HepG2 (cell line): ENCODE measurements around the gene KIF13A. TPM values are rescaled to one million over a fixed set of nuclear protein-coding genes. Genes with fewer than 3 reads are reported as not detected.

Experiments
- ATM ChIP-seq: fragments of 450-650 bp; IDR thresholded peaks from 2 replicates; pipeline ENCODE4 v1.7.1; 2017; ENCODE audit warnings: mild to moderate bottlenecking, borderline replicate concordance
- CHD4 ChIP-seq: fragments of 200-600 bp; sonication (generic); IDR thresholded peaks from 2 replicates; pipeline ENCODE4 v1.7.0; 2017; ENCODE audit warnings: mild to moderate bottlenecking, low read length, borderline replicate concordance
- EZH2 ChIP-seq: conservative IDR thresholded peaks from 2 replicates; pipeline ENCODE4 v1.6.1; 2012; ENCODE audit warnings: mild to moderate bottlenecking, low read depth, low read length, moderate library complexity
- MIER2 ChIP-seq: IDR thresholded peaks from 2 replicates; pipeline ENCODE4 v1.6.1; 2016; ENCODE audit warnings: missing biosample characterization, missing genetic modification reagents
- NONO ChIP-seq, 2 experiments: fragments of 450-650 bp in 1 of 2; sonication (generic) in 1 of 2; formaldehyde crosslinking in 1 of 2; IDR thresholded peaks in 1 of 2; conservative IDR thresholded peaks in 1 of 2; 2 replicates each; pipeline versions ENCODE4 v1.6.1 to v1.8.0; 2017 to 2022; ENCODE audit warnings: mild to moderate bottlenecking in 1 of 2, missing genetic modification reagents in 1 of 2, moderate library complexity in 1 of 2
- NR2C2 ChIP-seq: sonication (generic); formaldehyde crosslinking; IDR thresholded peaks from 2 replicates; pipeline ENCODE4 v1.4.0; 2020; ENCODE audit warnings: missing genetic modification reagents, mild to moderate bottlenecking, moderate library complexity, borderline replicate concordance
- PAX8 ChIP-seq: sonication (generic); formaldehyde crosslinking; IDR thresholded peaks from 2 replicates; pipeline ENCODE4 v1.8.0; 2022; ENCODE audit warnings: mild to moderate bottlenecking, missing genetic modification reagents, borderline replicate concordance
- SP1 ChIP-seq, 2 experiments: fragments of 450-650 bp in 1 of 2; sonication (generic) in 1 of 2; formaldehyde crosslinking in 1 of 2; IDR thresholded peaks; 2 replicates each; pipeline versions ENCODE4 v1.4.0 to v1.6.1; 2016 to 2020; ENCODE audit warnings: missing genetic modification reagents in 1 of 2
- TRIM24 ChIP-seq: sonication (generic); formaldehyde crosslinking; IDR thresholded peaks from 2 replicates; pipeline ENCODE4 v1.8.0; 2022; ENCODE audit warnings: mild to moderate bottlenecking, missing genetic modification reagents
- ZNF180 ChIP-seq: sonication (generic); formaldehyde crosslinking; IDR thresholded peaks from 2 replicates; pipeline ENCODE4 v1.4.0; 2020; ENCODE audit warnings: low read depth, missing genetic modification reagents, borderline replicate concordance
- ZNF235 ChIP-seq: sonication (generic); formaldehyde crosslinking; IDR thresholded peaks from 2 replicates; pipeline ENCODE4 v1.8.1; 2023; ENCODE audit warnings: mild to moderate bottlenecking, missing genetic modification reagents, borderline replicate concordance
- polyA plus RNA-seq, 8 experiments: library from polyadenylated mRNA; depleted of rRNA in 3 of 8; stranded (reverse) in 7 of 8; unstranded in 1 of 8; fragments of >200 nt; fragmentation: Illumina TruSeq in 4 of 8; extraction: Trizol in 4 of 8; gene quantifications; 2 replicates each; pipeline versions ENCODE4 v1.2.1 to v1.2.3, GENCODE V29; 2011 to 2016; ENCODE audit warnings: low read depth in 4 of 8, missing spikeins in 1 of 8, mixed read lengths in 1 of 8; ENCODE audit not compliant: insufficient read depth in 1 of 8
- total RNA-seq, 5 experiments: library from RNA; depleted of rRNA; stranded (reverse); fragments of >200 nt; fragmentation: Illumina TruSeq; extraction: Trizol; gene quantifications; 2 replicates each; pipeline ENCODE4 v1.2.3, GENCODE V29; 2016; ENCODE audit warnings: low read depth in 1 of 5
- TF ChIP-seq, protein P1 (sequence below): sonication (generic); formaldehyde crosslinking; IDR thresholded peaks from 2 replicates; pipeline ENCODE4 v1.5.0; 2020; ENCODE audit warnings: mild to moderate bottlenecking, missing genetic modification reagents, borderline replicate concordance
- TF ChIP-seq, protein P2 (sequence below): sonication (generic); formaldehyde crosslinking; IDR thresholded peaks from 2 replicates; pipeline ENCODE4 v1.4.0; 2020; ENCODE audit warnings: missing genetic modification reagents; ENCODE audit errors: not compliant biosample characterization
- TF ChIP-seq, protein P3 (sequence below): sonication (generic); formaldehyde crosslinking; IDR thresholded peaks from 2 replicates; pipeline ENCODE4 v1.9.0; 2021; ENCODE audit warnings: missing genetic modification reagents, mild to moderate bottlenecking, borderline replicate concordance
- TF ChIP-seq, protein P4 (sequence below): sonication (generic); formaldehyde crosslinking; conservative IDR thresholded peaks from 2 replicates; pipeline ENCODE4 v1.4.0; 2020; ENCODE audit warnings: missing genetic modification reagents

KIF13A gene
- total and polyA plus RNA-seq, 2 of the 13 experiments (the other 11 are each of a cell fraction or from before 2014, with no cell fraction given): 21.1 to 37.2 TPM

DNA sequence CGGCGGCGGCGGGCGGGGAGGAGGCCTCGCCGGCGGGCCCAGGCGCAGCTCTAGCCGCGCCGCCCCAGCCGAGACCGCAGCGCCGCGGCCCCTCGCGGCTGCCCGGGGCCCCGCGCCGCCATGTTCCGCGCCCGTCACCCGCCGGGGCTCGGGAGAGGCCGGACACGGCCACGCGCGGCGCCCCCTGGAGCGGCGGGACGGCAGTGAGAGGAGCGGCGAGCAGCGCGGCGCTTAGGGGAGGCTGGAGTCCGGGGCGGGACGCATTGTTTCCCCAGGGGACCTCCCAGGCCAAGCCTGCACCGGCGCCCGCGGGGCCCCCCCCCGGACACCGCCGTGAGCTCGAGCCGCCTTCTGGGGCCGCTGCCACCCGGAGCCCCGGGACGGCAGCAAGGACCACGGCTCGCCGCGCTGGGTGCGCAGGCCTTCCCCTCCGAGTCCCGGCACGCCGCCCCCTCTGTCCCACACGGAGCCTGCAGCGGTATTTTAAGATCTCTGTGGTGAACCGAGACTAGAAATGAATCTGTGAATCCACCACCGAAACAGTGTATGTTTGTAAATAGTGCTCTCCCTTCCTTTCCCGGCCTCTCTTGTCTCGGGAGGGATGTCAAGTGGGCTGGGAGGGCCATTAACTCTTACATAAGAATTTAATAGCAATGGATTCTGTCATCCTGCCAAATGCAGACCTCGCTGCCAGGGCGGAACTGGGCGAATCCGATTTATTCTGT, 424 bp upstream of the KIF13A start (continued):
- TF ChIP-seq, protein P1, sequence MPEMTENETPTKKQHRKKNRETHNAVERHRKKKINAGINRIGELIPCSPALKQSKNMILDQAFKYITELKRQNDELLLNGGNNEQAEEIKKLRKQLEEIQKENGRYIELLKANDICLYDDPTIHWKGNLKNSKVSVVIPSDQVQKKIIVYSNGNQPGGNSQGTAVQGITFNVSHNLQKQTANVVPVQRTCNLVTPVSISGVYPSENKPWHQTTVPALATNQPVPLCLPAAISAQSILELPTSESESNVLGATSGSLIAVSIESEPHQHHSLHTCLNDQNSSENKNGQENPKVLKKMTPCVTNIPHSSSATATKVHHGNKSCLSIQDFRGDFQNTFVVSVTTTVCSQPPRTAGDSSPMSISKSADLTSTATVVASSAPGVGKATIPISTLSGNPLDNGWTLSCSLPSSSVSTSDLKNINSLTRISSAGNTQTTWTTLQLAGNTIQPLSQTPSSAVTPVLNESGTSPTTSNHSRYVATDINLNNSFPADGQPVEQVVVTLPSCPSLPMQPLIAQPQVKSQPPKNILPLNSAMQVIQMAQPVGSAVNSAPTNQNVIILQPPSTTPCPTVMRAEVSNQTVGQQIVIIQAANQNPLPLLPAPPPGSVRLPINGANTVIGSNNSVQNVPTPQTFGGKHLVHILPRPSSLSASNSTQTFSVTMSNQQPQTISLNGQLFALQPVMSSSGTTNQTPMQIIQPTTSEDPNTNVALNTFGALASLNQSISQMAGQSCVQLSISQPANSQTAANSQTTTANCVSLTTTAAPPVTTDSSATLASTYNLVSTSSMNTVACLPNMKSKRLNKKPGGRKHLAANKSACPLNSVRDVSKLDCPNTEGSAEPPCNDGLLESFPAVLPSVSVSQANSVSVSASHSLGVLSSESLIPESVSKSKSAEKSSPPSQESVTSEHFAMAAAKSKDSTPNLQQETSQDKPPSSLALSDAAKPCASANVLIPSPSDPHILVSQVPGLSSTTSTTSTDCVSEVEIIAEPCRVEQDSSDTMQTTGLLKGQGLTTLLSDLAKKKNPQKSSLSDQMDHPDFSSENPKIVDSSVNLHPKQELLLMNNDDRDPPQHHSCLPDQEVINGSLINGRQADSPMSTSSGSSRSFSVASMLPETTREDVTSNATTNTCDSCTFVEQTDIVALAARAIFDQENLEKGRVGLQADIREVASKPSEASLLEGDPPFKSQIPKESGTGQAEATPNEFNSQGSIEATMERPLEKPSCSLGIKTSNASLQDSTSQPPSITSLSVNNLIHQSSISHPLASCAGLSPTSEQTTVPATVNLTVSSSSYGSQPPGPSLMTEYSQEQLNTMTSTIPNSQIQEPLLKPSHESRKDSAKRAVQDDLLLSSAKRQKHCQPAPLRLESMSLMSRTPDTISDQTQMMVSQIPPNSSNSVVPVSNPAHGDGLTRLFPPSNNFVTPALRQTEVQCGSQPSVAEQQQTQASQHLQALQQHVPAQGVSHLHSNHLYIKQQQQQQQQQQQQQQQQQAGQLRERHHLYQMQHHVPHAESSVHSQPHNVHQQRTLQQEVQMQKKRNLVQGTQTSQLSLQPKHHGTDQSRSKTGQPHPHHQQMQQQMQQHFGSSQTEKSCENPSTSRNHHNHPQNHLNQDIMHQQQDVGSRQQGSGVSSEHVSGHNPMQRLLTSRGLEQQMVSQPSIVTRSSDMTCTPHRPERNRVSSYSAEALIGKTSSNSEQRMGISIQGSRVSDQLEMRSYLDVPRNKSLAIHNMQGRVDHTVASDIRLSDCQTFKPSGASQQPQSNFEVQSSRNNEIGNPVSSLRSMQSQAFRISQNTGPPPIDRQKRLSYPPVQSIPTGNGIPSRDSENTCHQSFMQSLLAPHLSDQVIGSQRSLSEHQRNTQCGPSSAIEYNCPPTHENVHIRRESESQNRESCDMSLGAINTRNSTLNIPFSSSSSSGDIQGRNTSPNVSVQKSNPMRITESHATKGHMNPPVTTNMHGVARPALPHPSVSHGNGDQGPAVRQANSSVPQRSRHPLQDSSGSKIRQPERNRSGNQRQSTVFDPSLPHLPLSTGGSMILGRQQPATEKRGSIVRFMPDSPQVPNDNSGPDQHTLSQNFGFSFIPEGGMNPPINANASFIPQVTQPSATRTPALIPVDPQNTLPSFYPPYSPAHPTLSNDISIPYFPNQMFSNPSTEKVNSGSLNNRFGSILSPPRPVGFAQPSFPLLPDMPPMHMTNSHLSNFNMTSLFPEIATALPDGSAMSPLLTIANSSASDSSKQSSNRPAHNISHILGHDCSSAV (CRISPR knock-in tag): no peak
- TF ChIP-seq, protein P2, sequence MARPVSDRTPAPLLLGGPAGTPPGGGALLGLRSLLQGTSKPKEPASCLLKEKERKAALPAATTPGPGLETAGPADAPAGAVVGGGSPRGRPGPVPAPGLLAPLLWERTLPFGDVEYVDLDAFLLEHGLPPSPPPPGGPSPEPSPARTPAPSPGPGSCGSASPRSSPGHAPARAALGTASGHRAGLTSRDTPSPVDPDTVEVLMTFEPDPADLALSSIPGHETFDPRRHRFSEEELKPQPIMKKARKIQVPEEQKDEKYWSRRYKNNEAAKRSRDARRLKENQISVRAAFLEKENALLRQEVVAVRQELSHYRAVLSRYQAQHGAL (CRISPR knock-in tag): no peak
- no peak for TF ChIP-seq NONO (IDR thresholded peaks at IDR 0.05)
- TF ChIP-seq NONO (CRISPR knock-in tag; conservative IDR thresholded peaks at IDR 0.05): no peak
- no peak for TF ChIP-seq TRIM24 (CRISPR knock-in tag)
- no peak for TF ChIP-seq NR2C2
- no peak for TF ChIP-seq MIER2 (CRISPR knock-in tag)
- TF ChIP-seq ATM: no peak
- no peak for TF ChIP-seq EZH2
- no peak for TF ChIP-seq ZNF180 (CRISPR knock-in tag)
- no peak for TF ChIP-seq SP1 (IDR thresholded peaks at IDR 0.05)
- no peak for TF ChIP-seq SP1 (CRISPR knock-in tag; IDR thresholded peaks at IDR 0.05)
- peak; percentile 56; the same call in 1 of the 2 replicates for TF ChIP-seq PAX8 (CRISPR knock-in tag)
- no peak for TF ChIP-seq CHD4
- TF ChIP-seq, protein P3, sequence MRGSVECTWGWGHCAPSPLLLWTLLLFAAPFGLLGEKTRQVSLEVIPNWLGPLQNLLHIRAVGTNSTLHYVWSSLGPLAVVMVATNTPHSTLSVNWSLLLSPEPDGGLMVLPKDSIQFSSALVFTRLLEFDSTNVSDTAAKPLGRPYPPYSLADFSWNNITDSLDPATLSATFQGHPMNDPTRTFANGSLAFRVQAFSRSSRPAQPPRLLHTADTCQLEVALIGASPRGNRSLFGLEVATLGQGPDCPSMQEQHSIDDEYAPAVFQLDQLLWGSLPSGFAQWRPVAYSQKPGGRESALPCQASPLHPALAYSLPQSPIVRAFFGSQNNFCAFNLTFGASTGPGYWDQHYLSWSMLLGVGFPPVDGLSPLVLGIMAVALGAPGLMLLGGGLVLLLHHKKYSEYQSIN: no peak
- TF ChIP-seq, protein P4, sequence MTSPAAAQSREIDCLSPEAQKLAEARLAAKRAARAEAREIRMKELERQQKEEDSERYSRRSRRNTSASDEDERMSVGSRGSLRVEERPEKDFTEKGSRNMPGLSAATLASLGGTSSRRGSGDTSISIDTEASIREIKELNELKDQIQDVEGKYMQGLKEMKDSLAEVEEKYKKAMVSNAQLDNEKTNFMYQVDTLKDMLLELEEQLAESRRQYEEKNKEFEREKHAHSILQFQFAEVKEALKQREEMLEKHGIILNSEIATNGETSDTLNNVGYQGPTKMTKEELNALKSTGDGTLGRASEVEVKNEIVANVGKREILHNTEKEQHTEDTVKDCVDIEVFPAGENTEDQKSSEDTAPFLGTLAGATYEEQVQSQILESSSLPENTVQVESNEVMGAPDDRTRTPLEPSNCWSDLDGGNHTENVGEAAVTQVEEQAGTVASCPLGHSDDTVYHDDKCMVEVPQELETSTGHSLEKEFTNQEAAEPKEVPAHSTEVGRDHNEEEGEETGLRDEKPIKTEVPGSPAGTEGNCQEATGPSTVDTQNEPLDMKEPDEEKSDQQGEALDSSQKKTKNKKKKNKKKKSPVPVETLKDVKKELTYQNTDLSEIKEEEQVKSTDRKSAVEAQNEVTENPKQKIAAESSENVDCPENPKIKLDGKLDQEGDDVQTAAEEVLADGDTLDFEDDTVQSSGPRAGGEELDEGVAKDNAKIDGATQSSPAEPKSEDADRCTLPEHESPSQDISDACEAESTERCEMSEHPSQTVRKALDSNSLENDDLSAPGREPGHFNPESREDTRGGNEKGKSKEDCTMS (CRISPR knock-in tag): no peak
- no peak; the same call in 1 of the 2 replicates for TF ChIP-seq ZNF235 (CRISPR knock-in tag)
